ENCODE data around the gene ACO2.
"Not testable (repeated sequence)": the region's sequence is repeated elsewhere in the genome, so short reads cannot be mapped to it uniquely, and the experiment has no call there.

Gene ACO2

GRCh38 chr22:41542224-41542623 lies 73.3 kb downstream of the ACO2 start:
- Histone ChIP-seq H3K4me1 (ENCODE audit: insufficient read depth, low read length) (peaks cover 6% of the 10 kb centered on the region; the same call in 1 of the 2 replicates), H3K9ac (ENCODE audit: low read depth, low read length) (no peak overlapping the region), H3K9me3 (ENCODE audit: control insufficient read depth, insufficient read depth, low read length) (no peaks in the 10 kb centered on the region), H3K36me3 (ENCODE audit: insufficient read depth, low read length) (no peaks in the 10 kb centered on the region)

GRCh38 chr22:41543854-41544670 lies 75.1 kb downstream of the ACO2 start, which contains the start of gene POLR3H:
Gene POLR3H, minus strand, starts transcription at chr22:41544470. Its CDS starts 369 bp downstream, at chr22:41544101.
- Histone ChIP-seq H3K9ac (ENCODE audit: low read depth, low read length) (peak within 1 kb of the TSS; percentile 91), H3K4me1 (ENCODE audit: insufficient read depth, low read length) (peaks cover 6% of the 10 kb centered on the region; the same call in 1 of the 2 replicates), H3K36me3 (ENCODE audit: insufficient read depth, low read length) (no peaks in the 10 kb centered on the region), H3K9me3 (ENCODE audit: control insufficient read depth, insufficient read depth, low read length) (no peaks in the 10 kb centered on the region)

GRCh38 chr22:41544671-41545476 lies 76.0 kb downstream of the ACO2 start:
- peak overlapping the region; percentile 91; the same call in 1 of the 2 replicates for H3K9ac ChIP-seq (ENCODE audit: low read depth, low read length)

GRCh38 chr22:41548830-41549211 lies 79.9 kb downstream of the ACO2 start:
- no peak overlapping the region for H3K9ac ChIP-seq (ENCODE audit: low read depth, low read length)
- H3K4me1 ChIP-seq (ENCODE audit: insufficient read depth, low read length) = peaks cover 6% of the 10 kb centered on the region; the same call in 1 of the 2 replicates

More at GRCh38 chr22:41544671-41545476, 76.0 kb downstream of the ACO2 start:
- Histone ChIP-seq H3K9me3 (ENCODE audit: control insufficient read depth, insufficient read depth, low read length) (no peaks in the 10 kb centered on the region), H3K4me1 (ENCODE audit: insufficient read depth, low read length) (peaks cover 6% of the 10 kb centered on the region; the same call in 1 of the 2 replicates), H3K36me3 (ENCODE audit: insufficient read depth, low read length) (no peaks in the 10 kb centered on the region)

GRCh38 chr22:41550952-41551491 lies 82.1 kb downstream of the ACO2 start:
- no peak overlapping the region for H3K9ac ChIP-seq (ENCODE audit: low read depth, low read length)
- no peaks in the 10 kb centered on the region for H3K4me1 ChIP-seq (ENCODE audit: insufficient read depth, low read length)
- no peaks in the 10 kb centered on the region for H3K9me3 ChIP-seq (ENCODE audit: control insufficient read depth, insufficient read depth, low read length)
- no peaks in the 10 kb centered on the region for H3K36me3 ChIP-seq (ENCODE audit: insufficient read depth, low read length)

More at GRCh38 chr22:41548830-41549211, 79.9 kb downstream of the ACO2 start:
- Histone ChIP-seq H3K36me3 (ENCODE audit: insufficient read depth, low read length) (no peaks in the 10 kb centered on the region), H3K9me3 (ENCODE audit: control insufficient read depth, insufficient read depth, low read length) (no peaks in the 10 kb centered on the region)

GRCh38 chr22:41551877-41552582 lies 83.1 kb downstream of the ACO2 start:
- Histone ChIP-seq H3K9ac (ENCODE audit: low read depth, low read length) (no peak overlapping the region), H3K36me3 (ENCODE audit: insufficient read depth, low read length) (no peaks in the 10 kb centered on the region), H3K9me3 (ENCODE audit: control insufficient read depth, insufficient read depth, low read length) (no peaks in the 10 kb centered on the region), H3K4me1 (ENCODE audit: insufficient read depth, low read length) (no peaks in the 10 kb centered on the region)

- no peaks in the 10 kb centered on the region for H3K36me3 ChIP-seq (ENCODE audit: insufficient read depth, low read length)
- H3K9ac ChIP-seq (ENCODE audit: low read depth, low read length) = no peak overlapping the region
- peaks cover 11% of the 10 kb centered on the region for H3K4me1 ChIP-seq (ENCODE audit: insufficient read depth, low read length)
- H3K9me3 ChIP-seq (ENCODE audit: control insufficient read depth, insufficient read depth, low read length) = no peaks in the 10 kb centered on the region
Observed at GRCh38 chr22:41555325-41555982, 86.5 kb downstream of the ACO2 start.

GRCh38 chr22:41556561-41556960 lies 87.6 kb downstream of the ACO2 start:
- Histone ChIP-seq H3K9ac (ENCODE audit: low read depth, low read length) (no peak overlapping the region), H3K4me1 (ENCODE audit: insufficient read depth, low read length) (peaks cover 13% of the 10 kb centered on the region), H3K9me3 (ENCODE audit: control insufficient read depth, insufficient read depth, low read length) (no peaks in the 10 kb centered on the region), H3K36me3 (ENCODE audit: insufficient read depth, low read length) (no peaks in the 10 kb centered on the region)

GRCh38 chr22:41557401-41558240 lies 88.7 kb downstream of the ACO2 start:
- Histone ChIP-seq H3K36me3 (ENCODE audit: insufficient read depth, low read length) (no peaks in the 10 kb centered on the region), H3K9ac (ENCODE audit: low read depth, low read length) (no peak overlapping the region), H3K9me3 (ENCODE audit: control insufficient read depth, insufficient read depth, low read length) (no peaks in the 10 kb centered on the region), H3K4me1 (ENCODE audit: insufficient read depth, low read length) (peaks cover 21% of the 10 kb centered on the region)

- not testable (repeated sequence) for H3K9me3 ChIP-seq (ENCODE audit: control insufficient read depth, insufficient read depth, low read length); H3K9ac ChIP-seq (ENCODE audit: low read depth, low read length); H3K36me3 ChIP-seq (ENCODE audit: insufficient read depth, low read length)
- H3K4me1 ChIP-seq (ENCODE audit: insufficient read depth, low read length) = peaks cover 26% of the 10 kb centered on the region
Observed at GRCh38 chr22:41558241-41558630, 89.3 kb downstream of the ACO2 start.

- Histone ChIP-seq H3K4me1 (ENCODE audit: insufficient read depth, low read length) (peaks cover 26% of the 10 kb centered on the region), H3K36me3 (ENCODE audit: insufficient read depth, low read length) (no peaks in the 10 kb centered on the region), H3K9ac (ENCODE audit: low read depth, low read length) (peak overlapping the region; percentile 58), H3K9me3 (ENCODE audit: control insufficient read depth, insufficient read depth, low read length) (no peaks in the 10 kb centered on the region)
Observed at GRCh38 chr22:41560095-41560471, 91.2 kb downstream of the ACO2 start.

- Histone ChIP-seq H3K9me3 (ENCODE audit: control insufficient read depth, insufficient read depth, low read length) (no peaks in the 10 kb centered on the region), H3K36me3 (ENCODE audit: insufficient read depth, low read length) (no peaks in the 10 kb centered on the region), H3K4me1 (ENCODE audit: insufficient read depth, low read length) (peaks cover 26% of the 10 kb centered on the region), H3K9ac (ENCODE audit: low read depth, low read length) (peak overlapping the region; percentile 58)
Observed at GRCh38 chr22:41561335-41561734, 92.4 kb downstream of the ACO2 start.

GRCh38 chr22:41561788-41562187 lies 92.9 kb downstream of the ACO2 start:
- H3K4me1 ChIP-seq (ENCODE audit: insufficient read depth, low read length) = peaks cover 26% of the 10 kb centered on the region
- H3K9me3 ChIP-seq (ENCODE audit: control insufficient read depth, insufficient read depth, low read length) = no peaks in the 10 kb centered on the region
- H3K9ac ChIP-seq (ENCODE audit: low read depth, low read length) = 0 out of 2 replicates have a peak overlapping the region, but pooled peaks have one; percentile 58
- no peaks in the 10 kb centered on the region for H3K36me3 ChIP-seq (ENCODE audit: insufficient read depth, low read length)

Data from ES-I3 (cell line).